ENCODE data around the gene SPAG16. TPM values are rescaled to one million over a fixed set of nuclear protein-coding genes. Genes with fewer than 3 reads are reported as not detected.

SPAG16 gene
- total and polyA plus RNA-seq, 3 donors from 2014 or later, result 69.7 to 111 (median 80.7) TPM

DNA sequence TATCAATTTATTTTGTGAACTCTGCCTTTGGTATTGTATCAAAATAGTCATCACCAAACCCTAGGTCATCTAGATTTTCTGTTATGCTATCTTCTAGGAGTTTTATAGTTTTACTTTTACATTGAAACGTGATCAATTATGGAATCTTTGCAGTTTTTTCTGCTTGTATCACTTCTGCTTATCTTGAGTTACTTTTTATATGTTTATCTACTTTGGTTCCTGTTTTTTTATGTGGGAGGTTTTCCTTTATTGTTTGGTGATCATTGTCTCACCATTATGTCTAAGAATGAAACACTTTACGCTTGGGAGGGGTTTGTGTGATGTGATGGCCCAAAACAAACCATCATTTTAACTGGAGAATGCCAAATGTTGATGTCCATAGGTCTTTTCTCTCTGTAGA is 261.2 kb downstream of the SPAG16 start:
- TF ChIP-seq, protein P1, sequence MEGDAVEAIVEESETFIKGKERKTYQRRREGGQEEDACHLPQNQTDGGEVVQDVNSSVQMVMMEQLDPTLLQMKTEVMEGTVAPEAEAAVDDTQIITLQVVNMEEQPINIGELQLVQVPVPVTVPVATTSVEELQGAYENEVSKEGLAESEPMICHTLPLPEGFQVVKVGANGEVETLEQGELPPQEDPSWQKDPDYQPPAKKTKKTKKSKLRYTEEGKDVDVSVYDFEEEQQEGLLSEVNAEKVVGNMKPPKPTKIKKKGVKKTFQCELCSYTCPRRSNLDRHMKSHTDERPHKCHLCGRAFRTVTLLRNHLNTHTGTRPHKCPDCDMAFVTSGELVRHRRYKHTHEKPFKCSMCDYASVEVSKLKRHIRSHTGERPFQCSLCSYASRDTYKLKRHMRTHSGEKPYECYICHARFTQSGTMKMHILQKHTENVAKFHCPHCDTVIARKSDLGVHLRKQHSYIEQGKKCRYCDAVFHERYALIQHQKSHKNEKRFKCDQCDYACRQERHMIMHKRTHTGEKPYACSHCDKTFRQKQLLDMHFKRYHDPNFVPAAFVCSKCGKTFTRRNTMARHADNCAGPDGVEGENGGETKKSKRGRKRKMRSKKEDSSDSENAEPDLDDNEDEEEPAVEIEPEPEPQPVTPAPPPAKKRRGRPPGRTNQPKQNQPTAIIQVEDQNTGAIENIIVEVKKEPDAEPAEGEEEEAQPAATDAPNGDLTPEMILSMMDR (IDR thresholded peaks at IDR 0.05), result no peak
- TF ChIP-seq POLR2A (IDR thresholded peaks at IDR 0.05), result no peak
- Histone ChIP-seq H3K36me3 (ENCODE audit: low read depth, missing control alignments) (no peaks in the 10 kb centered on the region), H3K27me3 (no peaks in the 10 kb centered on the region), H3K27ac (no peak overlapping the region), H3K4me1 (no peaks in the 10 kb centered on the region), H3K9me3 (no peaks in the 10 kb centered on the region), H3K4me3 (no peak overlapping the region)
- no peak for DNase-seq
- 57 to 60% methylated on average over 2 of the region's 2 CpGs for WGBS, 2 donors
- intact Hi-C loops (cut with DNase I; ENCODE audit: low total_unique reads), result no loop called here

DNA sequence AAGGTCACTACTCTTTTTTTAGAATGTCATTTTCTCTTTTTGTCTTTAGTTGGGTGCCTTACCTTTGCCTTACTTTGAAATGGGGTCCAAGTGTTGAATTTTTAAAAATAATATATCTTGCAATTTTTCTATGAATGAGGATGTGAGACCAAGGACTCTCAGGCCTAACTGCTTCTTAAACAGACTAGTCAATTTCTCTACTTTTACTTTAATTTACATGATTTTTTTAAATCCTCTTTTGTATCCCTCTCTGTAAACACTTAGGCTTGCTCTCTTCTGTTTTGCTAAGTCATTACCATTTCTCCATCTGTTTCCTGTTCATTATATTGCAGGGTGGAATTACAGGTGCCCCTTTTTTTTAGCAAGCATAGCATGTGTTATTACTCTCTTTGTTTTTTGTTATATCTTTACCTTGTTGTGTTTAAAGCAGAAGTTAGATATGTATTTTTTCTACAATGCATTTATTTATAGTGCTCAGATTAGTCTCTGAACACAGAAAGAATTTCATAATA is 261.8 kb downstream of the SPAG16 start:
- TF ChIP-seq, protein P1 (IDR thresholded peaks at IDR 0.05), result no peak
- TF ChIP-seq POLR2A (IDR thresholded peaks at IDR 0.05), result no peak
- intact Hi-C loops (cut with DNase I; ENCODE audit: low total_unique reads), result no loop called here
- H3K9me3 ChIP-seq, result no peaks in the 10 kb centered on the region

DNA sequence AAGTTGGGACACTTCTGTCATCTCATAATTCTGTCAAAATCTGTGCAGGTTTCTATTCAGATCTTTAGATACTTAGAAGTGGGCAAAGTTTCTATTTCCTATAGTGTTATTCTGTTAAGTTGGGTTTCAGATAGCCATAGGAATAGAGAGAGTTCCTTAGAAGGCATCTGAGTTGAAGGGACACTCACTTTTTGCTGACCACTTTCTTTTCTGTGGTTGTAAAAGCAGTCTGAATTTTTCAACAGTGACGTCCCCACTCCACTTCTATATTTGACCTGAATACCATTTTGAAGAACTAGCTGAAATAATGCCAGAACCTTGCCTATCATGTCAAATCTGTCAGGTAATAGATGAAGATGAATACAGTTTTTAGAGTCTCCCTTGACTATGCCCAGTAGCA is 267.3 kb downstream of the SPAG16 start:
- intact Hi-C loops (cut with DNase I; ENCODE audit: low total_unique reads), result no loop called here
- Histone ChIP-seq H3K27me3 (no peaks in the 10 kb centered on the region), H3K36me3 (ENCODE audit: low read depth, missing control alignments) (no peaks in the 10 kb centered on the region), H3K9me3 (no peaks in the 10 kb centered on the region), H3K27ac (no peak overlapping the region), H3K4me3 (no peak overlapping the region), H3K4me1 (no peaks in the 10 kb centered on the region)
- no peak for DNase-seq
- TF ChIP-seq POLR2A (IDR thresholded peaks at IDR 0.05), result no peak
- TF ChIP-seq, protein P1 (IDR thresholded peaks at IDR 0.05), result no peak
- WGBS, 2 donors, result 82 to 86% methylated on average over 1 of the region's 1 CpG

More for the DNA sequence above, 261.8 kb downstream of the SPAG16 start:
- DNase-seq, result no peak
- H3K27ac ChIP-seq, result no peak overlapping the region
- no peak overlapping the region for H3K4me3 ChIP-seq
- no peaks in the 10 kb centered on the region for H3K4me1 ChIP-seq
- H3K27me3 ChIP-seq, result no peaks in the 10 kb centered on the region
- H3K36me3 ChIP-seq (ENCODE audit: low read depth, missing control alignments), result no peaks in the 10 kb centered on the region

DNA sequence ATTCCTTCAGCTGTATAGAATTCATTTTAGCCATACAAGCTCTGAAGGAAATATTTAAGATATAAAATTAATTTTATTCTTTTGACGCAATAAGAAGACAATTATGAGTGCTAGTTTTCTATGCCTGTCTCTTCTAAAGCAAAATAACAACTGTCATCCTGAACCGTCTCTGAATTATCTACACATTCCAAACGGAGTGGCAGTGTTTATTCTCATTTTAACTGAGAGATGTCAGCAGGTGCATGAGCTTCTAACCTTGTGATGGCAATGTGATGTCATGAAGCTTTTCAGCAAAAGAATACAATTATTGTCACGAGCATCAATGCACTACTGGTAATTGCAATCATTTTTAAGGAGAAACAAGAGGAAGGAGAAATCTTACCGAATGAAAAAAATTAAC is 274.8 kb downstream of the SPAG16 start:
- Histone ChIP-seq H3K4me3 (no peak overlapping the region), H3K9me3 (no peaks in the 10 kb centered on the region), H3K36me3 (ENCODE audit: low read depth, missing control alignments) (no peaks in the 10 kb centered on the region), H3K27ac (no peak overlapping the region), H3K27me3 (no peaks in the 10 kb centered on the region), H3K4me1 (no peaks in the 10 kb centered on the region)
- WGBS, 2 donors, result 73 to 80% methylated on average over 5 of the region's 5 CpGs
- TF ChIP-seq, protein P1 (IDR thresholded peaks at IDR 0.05), result no peak
- TF ChIP-seq POLR2A (IDR thresholded peaks at IDR 0.05), result no peak
- no peak for DNase-seq
- intact Hi-C loops (cut with DNase I; ENCODE audit: low total_unique reads), result no loop called here

DNA sequence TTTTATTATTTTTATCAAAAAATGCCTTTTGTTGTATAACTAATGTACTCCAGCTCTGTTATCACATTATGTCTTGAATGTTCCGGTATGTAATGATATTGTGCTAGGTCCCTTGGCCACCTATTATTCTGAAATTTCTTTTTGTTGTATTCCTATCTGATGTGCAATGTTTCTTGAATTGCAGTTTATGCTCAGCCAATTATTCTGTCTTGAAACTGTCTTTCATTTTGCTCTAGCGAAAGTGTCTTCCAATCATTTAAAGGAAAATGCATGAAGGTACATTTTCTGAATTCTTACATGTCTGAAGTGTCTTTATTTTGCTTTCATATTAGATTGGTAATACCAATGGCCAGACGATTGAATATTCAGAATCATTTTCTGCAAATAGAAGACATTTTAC is 277.5 kb downstream of the SPAG16 start:
- no peak for DNase-seq
- no peak overlapping the region for H3K4me3 ChIP-seq
- WGBS, 2 donors, result 83 to 89% methylated on average over 3 of the region's 3 CpGs
- no peaks in the 10 kb centered on the region for H3K4me1 ChIP-seq
- TF ChIP-seq, protein P1 (IDR thresholded peaks at IDR 0.05), result no peak
- no peak for TF ChIP-seq POLR2A (IDR thresholded peaks at IDR 0.05)
- H3K9me3 ChIP-seq, result no peaks in the 10 kb centered on the region
- intact Hi-C loops (cut with DNase I; ENCODE audit: low total_unique reads), result no loop called here
- no peaks in the 10 kb centered on the region for H3K36me3 ChIP-seq (ENCODE audit: low read depth, missing control alignments)
- no peak overlapping the region for H3K27ac ChIP-seq
- H3K27me3 ChIP-seq, result no peaks in the 10 kb centered on the region

Data from testis (tissue), 3 donors.